Smooth muscle cell of bladder (primary cell): ENCODE data around the gene ANKRD18A. TPM values are rescaled to one million over a fixed set of nuclear protein-coding genes. Genes with fewer than 3 reads are reported as not detected.

Experiments used
- total RNA-seq: library from RNA; depleted of rRNA; stranded (reverse); fragments of >200 nt; gene quantifications from 2 replicates; pipeline ENCODE4 v1.2.3, GENCODE V29; 2014

ANKRD18A gene
- total RNA-seq: not detected in 2 replicates

GRCh38 chr9:38620483-38621433, at the start of gene ANKRD18A:
Gene ANKRD18A (minus strand): TSS chr9:38620596. CDS start chr9:38620285, 311 bp downstream.

Other genes with a start within 250 kb of the ANKRD18A start
- gene ALDH1B1, start 227.9 kb downstream of the ANKRD18A start, total RNA-seq: 12.5 and 26.8 TPM in 2 replicates
- gene IGFBPL1, start 196.1 kb downstream of the ANKRD18A start, total RNA-seq: under 0.01 TPM in 1 of 2 replicates, not detected in the other
- gene FAM240B, start 99.5 kb upstream of the ANKRD18A start, total RNA-seq: not detected in 2 replicates